SK-N-SH treated with all-trans-retinoic acid at 6 μM for 48 hours (cell line): ENCODE results near the gene DYSF.

Experiments used
- ATAC-seq: fragments of 200-7000 bp; cut with Tn5 transposase; 3 replicates; pipeline ENCODE4 v1.9.1; 2020; ENCODE audit warnings: mild to moderate bottlenecking, moderate library complexity
- ARNTL ChIP-seq: fragments of 450-650 bp; formaldehyde crosslinking; IDR thresholded peaks from 2 replicates; pipeline ENCODE4 v1.5.0; 2020; ENCODE audit warnings: low read depth, mild to moderate bottlenecking, moderate library complexity, borderline replicate concordance
- BACH2 ChIP-seq: fragments of 250-450 bp; sonication (Bioruptor Pico); IDR thresholded peaks from 2 replicates; pipeline ENCODE4 v1.9.0; 2021; ENCODE audit warnings: mild to moderate bottlenecking, borderline replicate concordance
- CSDC2 ChIP-seq: fragments of 250-450 bp; sonication (Bioruptor Pico); IDR thresholded peaks from 2 replicates; pipeline ENCODE4 v1.5.0; 2020; ENCODE audit warnings: mild to moderate bottlenecking, moderate library complexity
- ESRRG ChIP-seq: fragments of 250-450 bp; sonication (Bioruptor Pico); IDR thresholded peaks from 2 replicates; pipeline ENCODE4 v1.6.1; 2021; ENCODE audit warnings: mild to moderate bottlenecking
- ISL1 ChIP-seq: fragments of 250-450 bp; sonication (Bioruptor Pico); IDR thresholded peaks from 2 replicates; pipeline ENCODE4 v2.1.2; 2022; ENCODE audit warnings: mild to moderate bottlenecking, moderate library complexity
- OSR1 ChIP-seq: fragments of 250-450 bp; sonication (Bioruptor Pico); IDR thresholded peaks from 2 replicates; pipeline ENCODE4 v1.8.0; 2022; ENCODE audit warnings: moderate library complexity, mild to moderate bottlenecking, inconsistent platforms
- PPARA ChIP-seq: fragments of 250-450 bp; sonication (Bioruptor Pico); IDR thresholded peaks from 2 replicates; pipeline ENCODE4 v1.5.0; 2020; ENCODE audit warnings: mild to moderate bottlenecking, borderline replicate concordance
- RARB ChIP-seq: fragments of 250-450 bp; sonication (Bioruptor Pico); IDR thresholded peaks from 2 replicates; pipeline ENCODE4 v1.8.0; 2021; ENCODE audit warnings: mild to moderate bottlenecking, moderate library complexity
- SNAI2 ChIP-seq: fragments of 250-450 bp; sonication (Bioruptor Pico); IDR thresholded peaks from 2 replicates; pipeline ENCODE4 v1.5.0; 2020; ENCODE audit warnings: mild to moderate bottlenecking, moderate library complexity
- ZC3H10 ChIP-seq: fragments of 250-450 bp; sonication (Bioruptor Pico); IDR thresholded peaks from 2 replicates; pipeline ENCODE4 v1.5.1; 2021; ENCODE audit warnings: mild to moderate bottlenecking, moderate library complexity
- ZFP3 ChIP-seq: fragments of 250-450 bp; sonication (Bioruptor Pico); IDR thresholded peaks from 2 replicates; pipeline ENCODE4 v1.5.0; 2020; ENCODE audit warnings: mild to moderate bottlenecking, moderate library complexity
- ZFP30 ChIP-seq: fragments of 450-650 bp; formaldehyde crosslinking; IDR thresholded peaks from 2 replicates; pipeline ENCODE4 v1.5.0; 2022; ENCODE audit warnings: mild to moderate bottlenecking, moderate library complexity
- ZNF565 ChIP-seq: fragments of 450-650 bp; formaldehyde crosslinking; conservative IDR thresholded peaks from 2 replicates; pipeline ENCODE4 v1.5.0; 2020; ENCODE audit warnings: low read depth, mild to moderate bottlenecking, moderate library complexity
- ZNF70 ChIP-seq: fragments of 450-650 bp; formaldehyde crosslinking; IDR thresholded peaks from 2 replicates; pipeline ENCODE4 v1.5.0; 2020; ENCODE audit warnings: mild to moderate bottlenecking, moderate library complexity
- ZNF8 ChIP-seq: fragments of 450-650 bp; formaldehyde crosslinking; IDR thresholded peaks from 2 replicates; pipeline ENCODE4 v1.5.0; 2020; ENCODE audit warnings: mild to moderate bottlenecking, moderate library complexity
- TF ChIP-seq, protein P1 (sequence below): fragments of 250-450 bp; sonication (Bioruptor Pico); IDR thresholded peaks from 2 replicates; pipeline ENCODE4 v1.5.1; 2020; ENCODE audit warnings: low read depth, mild to moderate bottlenecking, moderate library complexity
- TF ChIP-seq, protein P2 (sequence below): fragments of 250-450 bp; sonication (Bioruptor Pico); IDR thresholded peaks from 2 replicates; pipeline ENCODE4 v1.5.0; 2020; ENCODE audit warnings: mild to moderate bottlenecking, moderate library complexity
- TF ChIP-seq, protein P3 (sequence below): fragments of 250-450 bp; sonication (Bioruptor Pico); IDR thresholded peaks from 2 replicates; pipeline ENCODE4 v1.5.1; 2021; ENCODE audit warnings: mild to moderate bottlenecking, moderate library complexity
- TF ChIP-seq, protein P4 (sequence below): fragments of 250-450 bp; sonication (Bioruptor Pico); IDR thresholded peaks from 2 replicates; pipeline ENCODE4 v1.8.0; 2020; ENCODE audit warnings: mild to moderate bottlenecking, moderate library complexity, borderline replicate concordance

DYSF gene

DNA sequence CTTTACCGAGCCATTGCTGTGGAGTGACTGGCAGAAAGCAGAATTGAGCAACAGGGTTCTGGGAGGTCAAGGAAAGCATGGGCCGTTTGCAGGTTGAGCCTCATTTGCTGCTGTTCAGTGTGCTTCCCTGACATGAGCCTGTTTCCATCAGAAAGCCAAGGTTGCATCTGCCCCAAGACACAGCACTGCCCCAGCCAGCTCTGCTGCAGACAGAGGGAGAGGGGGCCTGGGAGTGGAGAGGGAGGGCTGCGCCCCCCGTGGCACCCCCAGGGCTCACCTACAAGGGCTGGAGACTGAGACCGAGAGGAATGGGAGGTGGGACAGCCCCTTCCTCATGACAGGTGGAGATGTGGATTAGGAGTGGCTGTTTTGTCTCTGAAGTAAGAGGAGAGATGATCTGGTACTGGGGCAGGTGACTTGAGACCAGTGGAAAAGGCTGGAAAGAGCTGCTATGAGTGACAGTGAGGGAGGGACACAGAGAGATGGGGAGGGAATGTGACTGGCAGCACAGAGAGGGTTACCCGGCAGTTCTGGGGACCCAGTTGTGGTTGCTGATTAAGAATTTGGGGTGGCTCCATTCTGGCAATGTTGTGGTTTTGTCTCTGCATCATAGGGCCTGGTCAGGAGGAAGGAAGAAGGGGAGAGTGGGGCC, 218.0 kb downstream of the DYSF start (continued):
- TF ChIP-seq OSR1 (CRISPR knock-in tag): no peak
- no peak for TF ChIP-seq ESRRG (CRISPR knock-in tag)
- TF ChIP-seq CSDC2 (CRISPR knock-in tag): no peak
- no peak for TF ChIP-seq ZFP30
- TF ChIP-seq, all 23 proteins: peak for 0

DNA sequence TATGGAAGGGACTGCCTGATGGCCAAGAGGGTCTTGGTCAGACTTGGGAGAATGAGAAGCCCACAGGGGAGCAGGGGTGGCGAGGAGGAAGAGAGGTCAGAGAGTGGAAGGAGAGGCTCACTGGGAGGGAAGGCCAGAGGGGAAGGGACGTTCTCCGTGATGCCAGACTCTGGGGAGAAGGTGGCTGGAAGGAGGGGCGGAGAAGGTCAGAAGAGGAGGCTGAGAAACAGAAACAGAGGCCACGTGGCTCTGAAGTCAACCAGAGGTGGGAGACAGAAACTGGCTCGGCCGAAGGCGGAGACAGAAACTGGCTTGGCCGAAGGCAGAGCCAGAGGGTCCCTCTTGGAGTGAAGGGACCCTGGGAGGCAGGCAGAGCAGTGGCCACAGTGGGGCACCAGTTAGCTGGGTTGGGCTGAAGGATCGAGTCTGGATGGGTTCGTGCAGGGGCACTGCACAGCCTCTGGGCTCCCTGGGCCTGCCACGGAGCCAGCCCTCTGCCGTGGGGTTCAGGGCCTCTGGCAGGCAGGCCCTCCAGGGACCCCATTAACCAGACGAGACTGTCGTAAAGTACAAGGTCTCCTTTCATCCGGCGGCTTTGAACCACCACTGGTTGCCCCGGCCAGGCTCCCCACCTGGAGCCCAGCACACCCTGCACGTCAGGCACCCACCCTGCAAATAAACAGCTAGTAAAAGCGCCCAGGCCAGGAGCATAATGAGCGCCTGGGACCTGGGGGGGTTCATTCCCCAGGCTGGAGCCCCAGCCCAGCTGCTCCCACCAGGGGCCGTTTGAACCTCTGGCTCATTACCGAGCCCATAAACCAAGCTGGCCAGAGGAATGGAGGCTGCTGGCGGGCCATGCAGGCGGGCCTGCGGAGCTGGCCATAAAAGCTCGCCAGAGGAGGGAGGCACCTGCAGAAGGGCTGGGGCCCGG, 218.8 kb downstream of the DYSF start:
- TF ChIP-seq ZNF70 (CRISPR knock-in tag): no peak
- no peak for TF ChIP-seq BACH2 (CRISPR knock-in tag)
- no peak for TF ChIP-seq PPARA
- no peak for TF ChIP-seq ZNF8
- TF ChIP-seq, protein P1, sequence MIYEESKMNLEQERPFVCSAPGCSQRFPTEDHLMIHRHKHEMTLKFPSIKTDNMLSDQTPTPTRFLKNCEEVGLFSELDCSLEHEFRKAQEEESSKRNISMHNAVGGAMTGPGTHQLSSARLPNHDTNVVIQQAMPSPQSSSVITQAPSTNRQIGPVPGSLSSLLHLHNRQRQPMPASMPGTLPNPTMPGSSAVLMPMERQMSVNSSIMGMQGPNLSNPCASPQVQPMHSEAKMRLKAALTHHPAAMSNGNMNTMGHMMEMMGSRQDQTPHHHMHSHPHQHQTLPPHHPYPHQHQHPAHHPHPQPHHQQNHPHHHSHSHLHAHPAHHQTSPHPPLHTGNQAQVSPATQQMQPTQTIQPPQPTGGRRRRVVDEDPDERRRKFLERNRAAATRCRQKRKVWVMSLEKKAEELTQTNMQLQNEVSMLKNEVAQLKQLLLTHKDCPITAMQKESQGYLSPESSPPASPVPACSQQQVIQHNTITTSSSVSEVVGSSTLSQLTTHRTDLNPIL (CRISPR knock-in tag): no peak
- no peak for TF ChIP-seq ARNTL (CRISPR knock-in tag)
- no peak for TF ChIP-seq ZNF565
- TF ChIP-seq, protein P2, sequence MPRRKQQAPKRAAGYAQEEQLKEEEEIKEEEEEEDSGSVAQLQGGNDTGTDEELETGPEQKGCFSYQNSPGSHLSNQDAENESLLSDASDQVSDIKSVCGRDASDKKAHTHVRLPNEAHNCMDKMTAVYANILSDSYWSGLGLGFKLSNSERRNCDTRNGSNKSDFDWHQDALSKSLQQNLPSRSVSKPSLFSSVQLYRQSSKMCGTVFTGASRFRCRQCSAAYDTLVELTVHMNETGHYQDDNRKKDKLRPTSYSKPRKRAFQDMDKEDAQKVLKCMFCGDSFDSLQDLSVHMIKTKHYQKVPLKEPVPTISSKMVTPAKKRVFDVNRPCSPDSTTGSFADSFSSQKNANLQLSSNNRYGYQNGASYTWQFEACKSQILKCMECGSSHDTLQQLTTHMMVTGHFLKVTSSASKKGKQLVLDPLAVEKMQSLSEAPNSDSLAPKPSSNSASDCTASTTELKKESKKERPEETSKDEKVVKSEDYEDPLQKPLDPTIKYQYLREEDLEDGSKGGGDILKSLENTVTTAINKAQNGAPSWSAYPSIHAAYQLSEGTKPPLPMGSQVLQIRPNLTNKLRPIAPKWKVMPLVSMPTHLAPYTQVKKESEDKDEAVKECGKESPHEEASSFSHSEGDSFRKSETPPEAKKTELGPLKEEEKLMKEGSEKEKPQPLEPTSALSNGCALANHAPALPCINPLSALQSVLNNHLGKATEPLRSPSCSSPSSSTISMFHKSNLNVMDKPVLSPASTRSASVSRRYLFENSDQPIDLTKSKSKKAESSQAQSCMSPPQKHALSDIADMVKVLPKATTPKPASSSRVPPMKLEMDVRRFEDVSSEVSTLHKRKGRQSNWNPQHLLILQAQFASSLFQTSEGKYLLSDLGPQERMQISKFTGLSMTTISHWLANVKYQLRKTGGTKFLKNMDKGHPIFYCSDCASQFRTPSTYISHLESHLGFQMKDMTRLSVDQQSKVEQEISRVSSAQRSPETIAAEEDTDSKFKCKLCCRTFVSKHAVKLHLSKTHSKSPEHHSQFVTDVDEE (CRISPR knock-in tag): no peak
- TF ChIP-seq, protein P3, sequence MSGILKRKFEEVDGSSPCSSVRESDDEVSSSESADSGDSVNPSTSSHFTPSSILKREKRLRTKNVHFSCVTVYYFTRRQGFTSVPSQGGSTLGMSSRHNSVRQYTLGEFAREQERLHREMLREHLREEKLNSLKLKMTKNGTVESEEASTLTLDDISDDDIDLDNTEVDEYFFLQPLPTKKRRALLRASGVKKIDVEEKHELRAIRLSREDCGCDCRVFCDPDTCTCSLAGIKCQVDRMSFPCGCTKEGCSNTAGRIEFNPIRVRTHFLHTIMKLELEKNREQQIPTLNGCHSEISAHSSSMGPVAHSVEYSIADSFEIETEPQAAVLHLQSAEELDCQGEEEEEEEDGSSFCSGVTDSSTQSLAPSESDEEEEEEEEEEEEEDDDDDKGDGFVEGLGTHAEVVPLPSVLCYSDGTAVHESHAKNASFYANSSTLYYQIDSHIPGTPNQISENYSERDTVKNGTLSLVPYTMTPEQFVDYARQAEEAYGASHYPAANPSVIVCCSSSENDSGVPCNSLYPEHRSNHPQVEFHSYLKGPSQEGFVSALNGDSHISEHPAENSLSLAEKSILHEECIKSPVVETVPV (CRISPR knock-in tag): no peak
- no peak for TF ChIP-seq ISL1 (CRISPR knock-in tag)
- no peak for TF ChIP-seq ZFP3 (CRISPR knock-in tag)
- peak; percentile 63 for ATAC-seq

DNA sequence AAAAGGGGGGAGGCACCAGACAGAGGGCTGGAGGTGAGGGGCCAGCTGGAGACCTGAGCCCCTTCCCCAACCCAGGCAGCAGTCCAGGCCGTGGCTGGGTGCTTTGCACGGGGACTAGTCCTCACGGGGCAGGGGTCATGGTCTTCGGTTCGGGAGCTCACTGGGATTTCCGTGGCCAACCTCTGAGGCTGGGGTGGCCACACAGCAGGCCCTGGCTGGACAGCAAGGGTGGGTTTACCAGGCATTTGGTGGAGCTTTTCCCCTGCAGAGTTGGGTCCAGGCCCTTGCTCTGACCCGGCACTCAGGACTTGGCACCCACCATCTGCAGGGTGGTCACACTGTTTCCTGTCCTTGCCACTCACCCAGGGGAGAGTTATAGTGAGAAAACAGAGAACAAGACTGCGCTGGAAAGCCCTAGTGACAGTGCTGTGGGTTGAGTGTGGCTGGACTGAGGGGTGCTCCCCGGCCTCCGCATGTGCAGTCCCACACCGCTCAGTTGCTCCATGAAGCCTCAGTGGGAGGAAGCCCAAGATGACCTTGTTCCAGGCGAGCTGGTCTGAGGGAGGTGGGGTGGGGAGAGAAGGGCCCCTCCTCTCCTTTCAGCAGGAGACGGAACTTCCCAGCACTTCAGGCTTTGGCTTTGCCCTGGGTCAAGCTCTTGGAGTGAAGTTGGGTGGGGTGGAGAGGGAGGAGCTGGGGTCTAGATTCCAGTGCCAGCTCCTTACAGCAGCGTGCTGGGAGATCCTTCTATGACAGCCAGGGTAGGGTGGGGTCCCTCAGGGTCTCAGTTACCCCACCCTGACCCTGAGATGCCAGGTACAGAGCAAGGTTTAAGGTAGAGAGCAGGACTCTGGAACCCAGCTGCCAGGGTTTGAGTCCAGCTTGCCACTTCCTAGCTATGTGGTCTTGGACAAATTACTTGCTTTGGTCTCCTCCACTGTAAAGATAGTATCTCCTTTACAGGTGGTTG, 219.8 kb downstream of the DYSF start:
- no peak for TF ChIP-seq ISL1 (CRISPR knock-in tag)
- no peak for TF ChIP-seq ZC3H10 (CRISPR knock-in tag)
- ATAC-seq: no peak

DNA sequence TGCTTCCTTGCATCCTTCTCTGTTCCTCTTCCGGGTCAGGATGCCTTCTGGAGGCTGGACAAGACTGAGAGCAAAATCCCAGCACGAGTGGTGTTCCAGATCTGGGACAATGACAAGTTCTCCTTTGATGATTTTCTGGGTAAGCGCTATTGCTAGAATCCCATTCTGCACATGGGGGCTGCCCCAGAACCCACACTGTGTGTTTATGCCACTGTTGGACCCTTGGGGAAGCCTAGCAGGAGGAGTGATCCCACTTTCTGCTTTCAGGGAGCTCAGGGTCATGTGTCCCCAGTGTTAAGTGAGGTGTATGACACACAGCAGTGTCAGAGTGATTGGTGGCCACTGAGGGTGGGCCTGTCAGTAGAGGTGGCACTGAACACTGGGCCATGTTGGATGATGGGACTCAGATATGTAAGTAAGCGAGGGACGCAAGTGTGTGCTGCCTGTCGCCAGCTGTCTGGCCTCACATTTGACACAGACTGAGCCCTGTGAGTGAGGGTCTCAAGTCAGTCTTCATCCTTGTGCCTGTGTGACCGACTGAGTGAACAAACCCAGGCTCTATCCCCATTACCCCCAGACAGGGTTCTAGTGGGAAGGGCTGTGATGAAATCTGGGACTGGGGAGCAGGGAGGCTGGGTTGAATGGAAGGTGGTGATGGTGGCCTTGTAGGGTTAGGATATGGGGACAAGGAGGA, 220.9 kb downstream of the DYSF start:
- TF ChIP-seq BACH2 (CRISPR knock-in tag) (no peak), RARB (no peak), ZFP3 (CRISPR knock-in tag) (no peak), SNAI2 (CRISPR knock-in tag) (no peak), CSDC2 (CRISPR knock-in tag) (no peak)
- TF ChIP-seq, protein P1 (CRISPR knock-in tag): no peak
- TF ChIP-seq, protein P3 (CRISPR knock-in tag): no peak
- TF ChIP-seq, protein P4, sequence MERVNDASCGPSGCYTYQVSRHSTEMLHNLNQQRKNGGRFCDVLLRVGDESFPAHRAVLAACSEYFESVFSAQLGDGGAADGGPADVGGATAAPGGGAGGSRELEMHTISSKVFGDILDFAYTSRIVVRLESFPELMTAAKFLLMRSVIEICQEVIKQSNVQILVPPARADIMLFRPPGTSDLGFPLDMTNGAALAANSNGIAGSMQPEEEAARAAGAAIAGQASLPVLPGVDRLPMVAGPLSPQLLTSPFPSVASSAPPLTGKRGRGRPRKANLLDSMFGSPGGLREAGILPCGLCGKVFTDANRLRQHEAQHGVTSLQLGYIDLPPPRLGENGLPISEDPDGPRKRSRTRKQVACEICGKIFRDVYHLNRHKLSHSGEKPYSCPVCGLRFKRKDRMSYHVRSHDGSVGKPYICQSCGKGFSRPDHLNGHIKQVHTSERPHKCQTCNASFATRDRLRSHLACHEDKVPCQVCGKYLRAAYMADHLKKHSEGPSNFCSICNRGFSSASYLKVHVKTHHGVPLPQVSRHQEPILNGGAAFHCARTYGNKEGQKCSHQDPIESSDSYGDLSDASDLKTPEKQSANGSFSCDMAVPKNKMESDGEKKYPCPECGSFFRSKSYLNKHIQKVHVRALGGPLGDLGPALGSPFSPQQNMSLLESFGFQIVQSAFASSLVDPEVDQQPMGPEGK (CRISPR knock-in tag): no peak
- ATAC-seq: no peak
